Adrenal gland (tissue), 5 donors: ENCODE results near the gene ZNF232.

Experiments used
- POLR2A ChIP-seq, 2 donors: fragments of 450-650 bp; IDR thresholded peaks; one replicate each; pipeline ENCODE4 v1.6.1; 2017; ENCODE audit warnings: antibody characterized with exemption in 2 of 2, mild to moderate bottlenecking in 2 of 2, moderate library complexity in 1 of 2
- TF ChIP-seq, protein P1 (sequence below), 6 experiments: fragments of 450-650 bp in 4 of 6; fragments of 200-600 bp in 2 of 6; sonication (generic) in 1 of 6; IDR thresholded peaks; 1 replicate in 5 of 6; 2 replicates in 1 of 6; pipeline versions ENCODE4 v1.5.1 to v1.8.0; 2016 to 2021; ENCODE audit warnings: antibody characterized with exemption in 6 of 6, mild to moderate bottlenecking in 2 of 6, moderate library complexity in 1 of 6
- donor health status: DM: no; HTN: no; CAD: no.

DNA sequence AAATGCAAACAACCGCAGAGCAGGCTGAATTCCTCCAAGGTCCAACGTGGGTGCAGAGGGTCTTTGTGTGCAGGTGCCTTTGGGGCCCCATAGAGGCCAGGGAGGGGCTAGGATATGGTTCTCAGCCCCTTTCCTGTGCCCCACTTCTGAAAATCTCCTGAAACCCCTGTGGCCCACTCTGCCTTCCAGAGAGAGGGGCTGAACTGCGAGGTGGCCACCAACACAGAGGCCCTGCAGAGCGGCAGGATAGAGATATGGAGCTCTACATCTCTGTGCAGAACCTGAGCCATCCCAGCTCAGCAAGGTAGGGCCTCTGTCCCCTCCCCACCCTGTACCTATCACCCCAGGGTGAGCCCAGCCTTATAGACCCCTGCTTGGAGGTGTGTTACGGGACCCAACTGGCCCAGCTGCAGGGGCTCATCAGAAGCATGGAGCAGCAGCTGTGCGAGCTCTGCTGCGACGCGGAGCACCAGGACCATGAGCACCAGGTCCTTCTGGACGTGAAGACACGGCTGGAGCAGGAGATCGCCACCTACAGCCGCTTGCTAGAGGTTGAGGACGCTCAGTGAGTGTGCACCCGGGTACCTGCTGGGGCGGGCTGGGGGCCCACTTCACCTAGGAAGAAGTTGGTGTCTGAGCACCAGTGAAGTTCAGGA lies 9.6 kb upstream of the ZNF232 start:
- TF ChIP-seq POLR2A (IDR thresholded peaks at IDR 0.05), result no peak
- TF ChIP-seq, protein P1, sequence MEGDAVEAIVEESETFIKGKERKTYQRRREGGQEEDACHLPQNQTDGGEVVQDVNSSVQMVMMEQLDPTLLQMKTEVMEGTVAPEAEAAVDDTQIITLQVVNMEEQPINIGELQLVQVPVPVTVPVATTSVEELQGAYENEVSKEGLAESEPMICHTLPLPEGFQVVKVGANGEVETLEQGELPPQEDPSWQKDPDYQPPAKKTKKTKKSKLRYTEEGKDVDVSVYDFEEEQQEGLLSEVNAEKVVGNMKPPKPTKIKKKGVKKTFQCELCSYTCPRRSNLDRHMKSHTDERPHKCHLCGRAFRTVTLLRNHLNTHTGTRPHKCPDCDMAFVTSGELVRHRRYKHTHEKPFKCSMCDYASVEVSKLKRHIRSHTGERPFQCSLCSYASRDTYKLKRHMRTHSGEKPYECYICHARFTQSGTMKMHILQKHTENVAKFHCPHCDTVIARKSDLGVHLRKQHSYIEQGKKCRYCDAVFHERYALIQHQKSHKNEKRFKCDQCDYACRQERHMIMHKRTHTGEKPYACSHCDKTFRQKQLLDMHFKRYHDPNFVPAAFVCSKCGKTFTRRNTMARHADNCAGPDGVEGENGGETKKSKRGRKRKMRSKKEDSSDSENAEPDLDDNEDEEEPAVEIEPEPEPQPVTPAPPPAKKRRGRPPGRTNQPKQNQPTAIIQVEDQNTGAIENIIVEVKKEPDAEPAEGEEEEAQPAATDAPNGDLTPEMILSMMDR (IDR thresholded peaks at IDR 0.05), result no peak
